Stimulated activated CD8-positive, alpha-beta memory T cell treated with anti-CD3 and anti-CD28 coated beads, Interleukin-4, amount 100 ng/mL, for 24 hours (primary cell): Measurements from ENCODE around the gene COL2A1.
A peak's percentile ranks its signal among the peaks of the same experiment; 100 is the strongest.
"Not testable (repeated sequence)": the region's sequence is repeated elsewhere in the genome, so short reads cannot be mapped to it uniquely, and the experiment has no call there.

Experiments used
- DNase-seq: peaks from one replicate; pipeline ENCODE4 v3.0.0-alpha.2; 2020; ENCODE audit warnings: low read depth

The COL2A1 gene

GRCh38 chr12:47975816-47976215, 28.5 kb downstream of the COL2A1 start:
- no peak for DNase-seq

GRCh38 chr12:47975036-47975620, 29.1 kb downstream of the COL2A1 start:
- no peak for DNase-seq

- DNase-seq = no peak
These were observed 30.4 kb downstream of the COL2A1 start for GRCh38 chr12:47973870-47974269.

GRCh38 chr12:47972895-47973294, 31.4 kb downstream of the COL2A1 start:
- no peak for DNase-seq

GRCh38 chr12:47970843-47971242, 33.4 kb downstream of the COL2A1 start:
- DNase-seq = no peak

- DNase-seq = no peak
These were observed 34.4 kb downstream of the COL2A1 start for GRCh38 chr12:47969845-47970244.

GRCh38 chr12:47967461-47968321, 36.6 kb downstream of the COL2A1 start:
- DNase-seq = no peak

GRCh38 chr12:47965581-47965980, 38.7 kb downstream of the COL2A1 start:
- no peak for DNase-seq

GRCh38 chr12:47964106-47964728, 40.1 kb downstream of the COL2A1 start:
- DNase-seq = no peak

GRCh38 chr12:47963340-47964040, 40.8 kb downstream of the COL2A1 start, which contains the start of gene TMEM106C:
Gene TMEM106C, plus strand, starts transcription at chr12:47963596. Its CDS starts 641 bp downstream, at chr12:47964237.
- peak; percentile 86 for DNase-seq

- DNase-seq = no peak
These were observed 42.1 kb downstream of the COL2A1 start for GRCh38 chr12:47962198-47962597.

GRCh38 chr12:47957671-47958070, 46.6 kb downstream of the COL2A1 start:
- not testable (repeated sequence) for DNase-seq

GRCh38 chr12:47955059-47955458, 49.2 kb downstream of the COL2A1 start:
- no peak for DNase-seq

- no peak for DNase-seq
These were observed 49.7 kb downstream of the COL2A1 start for GRCh38 chr12:47954467-47955045.

GRCh38 chr12:47954058-47954457, 50.2 kb downstream of the COL2A1 start:
- no peak for DNase-seq

GRCh38 chr12:47950856-47951468, 53.3 kb downstream of the COL2A1 start:
- no peak for DNase-seq

- DNase-seq = no peak
These were observed 54.6 kb downstream of the COL2A1 start for GRCh38 chr12:47949441-47950341.

- DNase-seq = no peak
These were observed 56.9 kb downstream of the COL2A1 start for GRCh38 chr12:47947341-47947740.

- no peak for DNase-seq
These were observed 57.6 kb downstream of the COL2A1 start for GRCh38 chr12:47946413-47947323.
